GM23248 (cell line): ENCODE data around the gene DERA. TPM values are rescaled to one million over a fixed set of nuclear protein-coding genes. Genes with fewer than 3 reads are reported as not detected.

Experiments
- DNase-seq: peaks from one replicate; pipeline ENCODE4 v3.0.0-alpha.2; 2015
- H2AFZ ChIP-seq: fragments of 200-600 bp; sonication (generic); 2 replicates; pipeline ENCODE4 v1.6.1; 2016; ENCODE audit warnings: antibody characterized with exemption
- H3F3A ChIP-seq: fragments of 200-600 bp; sonication (generic); 2 replicates; pipeline ENCODE4 v1.6.1; 2016; ENCODE audit warnings: mild to moderate bottlenecking, antibody characterized with exemption, mixed run types; ENCODE audit not compliant: insufficient read depth
- H3K27ac ChIP-seq: fragments of 200-600 bp; sonication (generic); 2 replicates; pipeline ENCODE4 v1.5.1; 2016; ENCODE audit warnings: mild to moderate bottlenecking
- H3K27me3 ChIP-seq: fragments of 200-600 bp; sonication (generic); replicated peaks from 2 replicates; pipeline ENCODE4 v1.6.1; 2016; ENCODE audit warnings: mild to moderate bottlenecking; ENCODE audit not compliant: insufficient read depth
- H3K36me3 ChIP-seq: fragments of 200-600 bp; sonication (generic); 2 replicates; pipeline ENCODE4 v1.6.1; 2016; ENCODE audit warnings: low read depth, mild to moderate bottlenecking
- H3K4me1 ChIP-seq: fragments of 200-600 bp; sonication (generic); 2 replicates; pipeline ENCODE4 v1.6.1; 2016; ENCODE audit warnings: mild to moderate bottlenecking; ENCODE audit not compliant: insufficient read depth
- H3K4me2 ChIP-seq: fragments of 200-600 bp; sonication (generic); one replicate; pipeline ENCODE4 v1.6.1; 2016; ENCODE audit warnings: mild to moderate bottlenecking; ENCODE audit not compliant: unreplicated experiment
- H3K4me3 ChIP-seq: fragments of 200-600 bp; sonication (generic); 2 replicates; pipeline ENCODE4 v1.5.1; 2016; ENCODE audit warnings: mild to moderate bottlenecking
- H3K79me2 ChIP-seq: fragments of 200-600 bp; sonication (generic); 2 replicates; pipeline ENCODE4 v1.6.1; 2016; ENCODE audit warnings: mild to moderate bottlenecking; ENCODE audit not compliant: insufficient read depth
- H3K9ac ChIP-seq: fragments of 200-600 bp; sonication (generic); 2 replicates; pipeline ENCODE4 v1.6.1; 2016; ENCODE audit warnings: mild to moderate bottlenecking
- H3K9me2 ChIP-seq: fragments of 200-600 bp; sonication (generic); 2 replicates; pipeline ENCODE4 v1.6.1; 2016; ENCODE audit warnings: mixed run types, mild to moderate bottlenecking, moderate library complexity; ENCODE audit not compliant: insufficient read depth
- H3K9me3 ChIP-seq: fragments of 200-600 bp; sonication (generic); one replicate; pipeline ENCODE4 v1.6.1; 2017; ENCODE audit warnings: low read depth
- H4K20me1 ChIP-seq: fragments of 200-600 bp; sonication (generic); 2 replicates; pipeline ENCODE4 v1.6.0; 2016; ENCODE audit not compliant: insufficient read depth
- EZH2 ChIP-seq: fragments of 200-600 bp; sonication (generic); IDR thresholded peaks from 2 replicates; pipeline ENCODE4 v1.6.1; 2018; ENCODE audit warnings: antibody characterized with exemption, mild to moderate bottlenecking; ENCODE audit not compliant: insufficient read depth, poor library complexity, severe bottlenecking
- EZH2phosphoT487 ChIP-seq: fragments of 200-600 bp; sonication (generic); IDR thresholded peaks from 2 replicates; pipeline ENCODE4 v1.6.1; 2018; ENCODE audit warnings: antibody characterized with exemption, moderate library complexity, mild to moderate bottlenecking, low read depth; ENCODE audit not compliant: insufficient read depth
- WGBS, 2 experiments: methylation state at CpG; one replicate each; pipeline ENCODE4 v1.1.6; 2015 to 2017; ENCODE audit warnings: low lambda C conversion rate in 2 of 2, low coverage in 1 of 2; ENCODE audit errors: missing lambda C conversion rate in 2 of 2; 5-methylcytosine and 5-hydroxymethylcytosine counted together
- in situ Hi-C: fragments of 300-500 bp; cut with MboI; formaldehyde crosslinking; loops from 2 replicates; pipeline ENCODE4 v1.15.0; 2020
- polyA plus RNA-seq: library from polyadenylated mRNA; unstranded; fragments of >200 nt; fragmentation: Nextera tagmentation; extraction: Ambion mirVana; gene quantifications from 2 replicates; pipeline ENCODE4 v1.2.1, GENCODE V29; 2016
- total RNA-seq: library from RNA; depleted of rRNA; stranded (reverse); fragments of >200 nt; shearing (Covaris generic); gene quantifications from 2 replicates; pipeline ENCODE4 v1.2.3, GENCODE V29; 2014

Gene DERA
- total and polyA plus RNA-seq, 2 experiments from 2014 or later: 47.3 to 70.5 TPM

- Histone ChIP-seq H3K4me2 (no peak overlapping the region), H3K9ac (no peak overlapping the region), H3F3A (no peaks in the 10 kb centered on the region), H3K79me2 (no peaks in the 10 kb centered on the region; the same call in 1 of the 2 replicates), H4K20me1 (no peaks in the 10 kb centered on the region), H3K36me3 (no peaks in the 10 kb centered on the region), H3K4me3 (no peak overlapping the region), H3K27me3 (no peaks in the 10 kb centered on the region), H3K9me3 (no peaks in the 10 kb centered on the region), H3K9me2 (no peaks in the 10 kb centered on the region), H3K4me1 (peaks cover 15% of the 10 kb centered on the region), H3K27ac (no peak overlapping the region), H2AFZ (no peak overlapping the region)
- DNase-seq: no peak
- WGBS, 2 experiments: 96 to 100% methylated on average over 1 of the region's 1 CpG
- TF ChIP-seq EZH2: no peak
- in situ Hi-C loops: no loop called here
Measured at GRCh38 chr12:15996948-15997347, 85.8 kb downstream of the DERA start.

- 95 to 99% methylated on average over 2 of the region's 2 CpGs for WGBS, 2 experiments
- no peak overlapping the region for H3K4me2 ChIP-seq
- DNase-seq: no peak
- no peak overlapping the region for H3K4me3 ChIP-seq
- no peak overlapping the region for H2AFZ ChIP-seq
- no peak overlapping the region for H3K27ac ChIP-seq
- no peaks in the 10 kb centered on the region for H3K9me2 ChIP-seq
- no peaks in the 10 kb centered on the region for H3K79me2 ChIP-seq
- H4K20me1 ChIP-seq: no peaks in the 10 kb centered on the region
- no peaks in the 10 kb centered on the region for H3K27me3 ChIP-seq
- peaks cover 15% of the 10 kb centered on the region for H3K4me1 ChIP-seq
- no peak overlapping the region for H3K9ac ChIP-seq
- TF ChIP-seq EZH2phosphoT487 (no peak), EZH2 (no peak)
- H3K9me3 ChIP-seq: no peaks in the 10 kb centered on the region
- in situ Hi-C loops: no loop called here
- H3F3A ChIP-seq: no peaks in the 10 kb centered on the region
- no peaks in the 10 kb centered on the region for H3K36me3 ChIP-seq
Measured at GRCh38 chr12:15997910-15998309, 86.8 kb downstream of the DERA start.

GRCh38 chr12:16002880-16003279 lies 91.7 kb downstream of the DERA start:
- Histone ChIP-seq H4K20me1 (no peaks in the 10 kb centered on the region), H3K9ac (no peak overlapping the region), H3K4me1 (no peaks in the 10 kb centered on the region), H3K9me2 (no peaks in the 10 kb centered on the region), H3K27me3 (no peaks in the 10 kb centered on the region), H3K4me2 (no peak overlapping the region), H3F3A (no peaks in the 10 kb centered on the region), H3K4me3 (no peak overlapping the region), H3K27ac (no peak overlapping the region), H3K79me2 (no peaks in the 10 kb centered on the region), H2AFZ (no peak overlapping the region), H3K9me3 (no peaks in the 10 kb centered on the region), H3K36me3 (no peaks in the 10 kb centered on the region)
- no peak for DNase-seq
- TF ChIP-seq EZH2phosphoT487 (no peak), EZH2 (no peak)
- in situ Hi-C loops: no loop called here

- DNase-seq: no peak
- Histone ChIP-seq H3K4me2 (no peak overlapping the region), H3K4me3 (no peak overlapping the region), H3K27me3 (no peaks in the 10 kb centered on the region), H3K36me3 (no peaks in the 10 kb centered on the region), H4K20me1 (no peaks in the 10 kb centered on the region), H2AFZ (no peak overlapping the region), H3K9me2 (no peaks in the 10 kb centered on the region), H3F3A (no peaks in the 10 kb centered on the region), H3K27ac (no peak overlapping the region), H3K9me3 (no peaks in the 10 kb centered on the region), H3K79me2 (no peaks in the 10 kb centered on the region), H3K4me1 (no peaks in the 10 kb centered on the region), H3K9ac (no peak overlapping the region)
- in situ Hi-C loops: no loop called here
- TF ChIP-seq EZH2 (no peak), EZH2phosphoT487 (no peak)
- 86 to 91% methylated on average over 3 of the region's 3 CpGs for WGBS, 2 experiments
Measured at GRCh38 chr12:16003460-16003859, 92.3 kb downstream of the DERA start.

- no peak for DNase-seq
- no peak overlapping the region for H2AFZ ChIP-seq
- H3K4me2 ChIP-seq: no peak overlapping the region
- no peaks in the 10 kb centered on the region for H3K9me2 ChIP-seq
- no peaks in the 10 kb centered on the region for H3K9me3 ChIP-seq
- no peaks in the 10 kb centered on the region for H3K27me3 ChIP-seq
- TF ChIP-seq EZH2 (no peak), EZH2phosphoT487 (no peak)
- no peak overlapping the region for H3K9ac ChIP-seq
- no peak overlapping the region for H3K27ac ChIP-seq
- H3K4me3 ChIP-seq: no peak overlapping the region
- in situ Hi-C loops: no loop called here
- no peaks in the 10 kb centered on the region for H3F3A ChIP-seq
- WGBS, 2 experiments: 96 to 99% methylated on average over 4 of the region's 4 CpGs
- no peaks in the 10 kb centered on the region for H4K20me1 ChIP-seq
- H3K36me3 ChIP-seq: no peaks in the 10 kb centered on the region
- 0 out of 2 replicates have a peak, but pooled peaks cover 2% of the 10 kb centered on the region for H3K4me1 ChIP-seq
- H3K79me2 ChIP-seq: no peaks in the 10 kb centered on the region
Measured at GRCh38 chr12:16006752-16007151, 95.6 kb downstream of the DERA start.
